Mucosa of descending colon (tissue), 3 donors: ENCODE results near the gene RAD52. TPM values are rescaled to one million over a fixed set of nuclear protein-coding genes. Genes with fewer than 3 reads are reported as not detected.

Experiments used
- ATAC-seq: fragments of 200-7000 bp; cut with Tn5 transposase; one replicate; pipeline ENCODE4 v1.9.1; 2020; ENCODE audit warnings: mild to moderate bottlenecking, moderate library complexity
- DNase-seq, 3 donors: peaks; one replicate each; pipeline ENCODE4 v3.0.0-alpha.2; 2020
- H3K36me3 ChIP-seq: fragments of 200-600 bp; one replicate; pipeline ENCODE4 v1.8.0; 2021; ENCODE audit warnings: low read depth, mild to moderate bottlenecking
- H3K4me1 ChIP-seq: fragments of 200-600 bp; one replicate; pipeline ENCODE4 v1.8.0; 2021; ENCODE audit warnings: low read depth, mild to moderate bottlenecking
- H3K4me3 ChIP-seq: fragments of 200-600 bp; one replicate; pipeline ENCODE4 v1.8.0; 2021; ENCODE audit warnings: mild to moderate bottlenecking
- H3K9me3 ChIP-seq: fragments of 200-600 bp; one replicate; pipeline ENCODE4 v1.8.0; 2021; ENCODE audit warnings: mild to moderate bottlenecking
- CTCF ChIP-seq: fragments of 200-600 bp; IDR thresholded peaks from one replicate; pipeline ENCODE4 v1.8.0; 2022; ENCODE audit warnings: antibody characterized with exemption, mild to moderate bottlenecking
- intact Hi-C, 2 donors: fragments of 100-400 bp; cut with DNase I in 1 of 2; cut with micrococcal nuclease in 1 of 2; formaldehyde crosslinking; loops; one replicate each; pipeline versions ENCODE4 v1.11.0 to v1.11.1; 2022; cut with DNase I, micrococcal nuclease
- long read RNA-seq, 2 donors: library from polyadenylated mRNA; unstranded; transcript quantifications; one replicate each; pipeline ENCODE4 v2.0.0, GENCODE V29; 2019 to 2021
- total RNA-seq, 3 donors: library from RNA; stranded (reverse); fragmentation: NEBNext Ultra II Directional in 2 of 3; extraction: Animal tissue kit (Norgen Biotek cat#: 25700) in 2 of 3; gene quantifications; one replicate each; pipeline versions ENCODE4 v1.2.1 to v1.2.4, GENCODE V29; 2021 to 2023
- donor health status: DM: no; HTN: no; CAD: no; lungs with moderate emphysema.
- donor health status: DM: no; HTN: no; CAD: no.
- donor health status: DM: no; HTN: yes; CAD: no.

RAD52 gene
- total RNA-seq = 10 to 100 TPM; 16.3 to 32.0 (median 28.9) TPM
- long read RNA-seq, donor 1, partial matches to known transcripts = 1 of 5 reads
- long read RNA-seq, donor 1, other reads (novel, unspliced or antisense) = 2 of 5 reads
- long read RNA-seq, donor 2, partial matches to known transcripts = 0 of 12 reads
- long read RNA-seq, donor 2, other reads (novel, unspliced or antisense) = 10 of 12 reads

- Histone ChIP-seq H3K9me3 (no peaks in the 10 kb centered on the region), H3K4me3 (peak within 1 kb of the TSS; percentile 61), H3K36me3 (peaks cover 3% of the 10 kb centered on the region), H3K4me1 (peaks cover 22% of the 10 kb centered on the region)
- peak; percentile 94 for TF ChIP-seq CTCF
- peak; percentile 98 for DNase-seq
- intact Hi-C loops = loop anchor here in 1 of 2 donors (10.0 kb wide), 1 partner anchor 375 kb away; no protein-coding TSS in a partner anchor
- peak; percentile 93 for ATAC-seq
Observed at GRCh38 chr12:949453-950191, at the start of gene RAD52. TSS of gene RAD52 (minus strand) at chr12:949694. CDS start at chr12:933058, 16,636 bp downstream.

- intact Hi-C loops = no loop called here
- H3K4me1 ChIP-seq = no peaks in the 10 kb centered on the region
- TF ChIP-seq CTCF = no peak
- no peaks in the 10 kb centered on the region for H3K9me3 ChIP-seq
- H3K4me3 ChIP-seq = no peak overlapping the region
- DNase-seq (no peak), ATAC-seq (no peak)
- H3K36me3 ChIP-seq = no peaks in the 10 kb centered on the region
Observed at GRCh38 chr12:998020-998874, 48.8 kb upstream of the RAD52 start.

- H3K4me3 ChIP-seq = no peak overlapping the region
- H3K4me1 ChIP-seq = peaks cover 6% of the 10 kb centered on the region
- no peaks in the 10 kb centered on the region for H3K9me3 ChIP-seq
- TF ChIP-seq CTCF = no peak
- ATAC-seq (no peak), DNase-seq (no peak)
- H3K36me3 ChIP-seq = no peaks in the 10 kb centered on the region
- intact Hi-C loops = no loop called here
Observed at GRCh38 chr12:997505-997904, 48.0 kb upstream of the RAD52 start.

GRCh38 chr12:996881-997280 lies 47.4 kb upstream of the RAD52 start:
- H3K9me3 ChIP-seq = no peaks in the 10 kb centered on the region
- intact Hi-C loops = no loop called here
- no peak for DNase-seq
- H3K4me3 ChIP-seq = no peak overlapping the region
- peaks cover 10% of the 10 kb centered on the region for H3K4me1 ChIP-seq
- TF ChIP-seq CTCF = no peak
- no peaks in the 10 kb centered on the region for H3K36me3 ChIP-seq
- no peak for ATAC-seq

GRCh38 chr12:992647-993046 lies 43.2 kb upstream of the RAD52 start:
- no peaks in the 10 kb centered on the region for H3K9me3 ChIP-seq
- H3K4me3 ChIP-seq = no peak overlapping the region
- DNase-seq (no peak), ATAC-seq (no peak)
- H3K4me1 ChIP-seq = peaks cover 23% of the 10 kb centered on the region
- no peak for TF ChIP-seq CTCF
- H3K36me3 ChIP-seq = no peaks in the 10 kb centered on the region
- intact Hi-C loops = no loop called here
